MM.1S (cell line): Measurements from ENCODE around the gene CCDC83.
A peak's percentile ranks its signal among the peaks of the same experiment; 100 is the strongest.

Source experiments
- DNase-seq: peaks from one replicate; pipeline ENCODE4 v3.0.0-alpha.2; 2015
- H2AFZ ChIP-seq: fragments of 300-600 bp; sonication (generic); 2 replicates; pipeline ENCODE4 v1.6.0; 2016; ENCODE audit warnings: antibody characterized with exemption, low read length
- H3F3A ChIP-seq: fragments of 300-600 bp; sonication (generic); 2 replicates; pipeline ENCODE4 v1.6.1; 2016; ENCODE audit warnings: mild to moderate bottlenecking, antibody characterized with exemption, low read length, moderate library complexity, mixed read lengths; ENCODE audit not compliant: insufficient read depth
- H3K27ac ChIP-seq: fragments of 300-600 bp; sonication (generic); 2 replicates; pipeline ENCODE4 v1.5.1; 2016; ENCODE audit warnings: mild to moderate bottlenecking, low read length
- H3K27me3 ChIP-seq: fragments of 300-600 bp; sonication (generic); replicated peaks from 2 replicates; pipeline ENCODE4 v1.6.0; 2016; ENCODE audit warnings: low read length; ENCODE audit not compliant: insufficient read depth
- H3K36me3 ChIP-seq: fragments of 300-600 bp; sonication (generic); replicated peaks from 2 replicates; pipeline ENCODE4 v1.6.1; 2016; ENCODE audit warnings: mild to moderate bottlenecking, low read length, mixed read lengths; ENCODE audit not compliant: insufficient read depth
- H3K4me1 ChIP-seq: fragments of 300-600 bp; sonication (generic); 2 replicates; pipeline ENCODE4 v1.6.1; 2016; ENCODE audit warnings: low read length, mixed read lengths
- H3K4me2 ChIP-seq: fragments of 300-600 bp; sonication (generic); 2 replicates; pipeline ENCODE4 v1.6.0; 2016; ENCODE audit warnings: low read depth, low read length
- H3K4me3 ChIP-seq: fragments of 300-600 bp; sonication (generic); 2 replicates; pipeline ENCODE4 v1.5.1; 2016; ENCODE audit warnings: low read length, mixed read lengths
- H3K79me2 ChIP-seq: fragments of 300-600 bp; sonication (generic); 2 replicates; pipeline ENCODE4 v1.6.1; 2016; ENCODE audit warnings: mixed run types, low read length, mixed read lengths
- H3K9ac ChIP-seq: fragments of 300-600 bp; sonication (generic); 2 replicates; pipeline ENCODE4 v1.6.1; 2016; ENCODE audit warnings: low read length, mixed read lengths
- H3K9me2 ChIP-seq: fragments of 300-600 bp; sonication (generic); replicated peaks from 2 replicates; pipeline ENCODE4 v1.6.1; 2016; ENCODE audit warnings: mild to moderate bottlenecking, low read length, mixed read lengths; ENCODE audit not compliant: insufficient read depth
- H3K9me3 ChIP-seq: fragments of 300-600 bp; sonication (generic); replicated peaks from 2 replicates; pipeline ENCODE4 v1.6.1; 2016; ENCODE audit warnings: mild to moderate bottlenecking, low read length, mixed read lengths; ENCODE audit not compliant: insufficient read depth
- H4K20me1 ChIP-seq: fragments of 300-600 bp; sonication (generic); 2 replicates; pipeline ENCODE4 v1.6.1; 2016; ENCODE audit warnings: mild to moderate bottlenecking, low read length, moderate library complexity, mixed read lengths; ENCODE audit not compliant: insufficient read depth
- CTCF ChIP-seq: fragments of 300-600 bp; sonication (generic); IDR thresholded peaks from 2 replicates; pipeline ENCODE4 v1.5.1; 2016; ENCODE audit warnings: antibody characterized with exemption, low read length, mixed read lengths
- EZH2 ChIP-seq: fragments of 300-600 bp; sonication (generic); optimal IDR thresholded peaks from 2 replicates; pipeline ENCODE3; 2017; ENCODE audit warnings: low read depth, mild to moderate bottlenecking, antibody characterized with exemption, low read length, mixed read lengths
- EZH2phosphoT487 ChIP-seq: fragments of 300-600 bp; sonication (generic); IDR thresholded peaks from 2 replicates; pipeline ENCODE4 v1.6.1; 2018; ENCODE audit warnings: antibody characterized with exemption, low read length

The CCDC83 gene

GRCh38 chr11:85810871-85811611, 44.1 kb upstream of the CCDC83 start, which contains the start of gene SYTL2:
Gene SYTL2, minus strand, starts transcription at chr11:85811141. Its CDS starts 53,416 bp downstream, at chr11:85757725.
- H3K27ac ChIP-seq: no peak within 1 kb of the TSS

GRCh38 chr11:85811624-85812023, 43.6 kb upstream of the CCDC83 start:
- Histone ChIP-seq H3K27ac (no peak overlapping the region), H3K79me2 (no peaks in the 10 kb centered on the region), H3K4me2 (peak overlapping the region; percentile 99), H4K20me1 (no peaks in the 10 kb centered on the region), H2AFZ (peak overlapping the region; percentile 96), H3K9ac (peak overlapping the region; percentile 49; the same call in 1 of the 2 replicates), H3K4me3 (peak overlapping the region; percentile 75), H3F3A (no peaks in the 10 kb centered on the region), H3K9me3 (no peaks in the 10 kb centered on the region), H3K9me2 (no peaks in the 10 kb centered on the region), H3K36me3 (no peaks in the 10 kb centered on the region), H3K27me3 (no peaks in the 10 kb centered on the region), H3K4me1 (peaks cover 14% of the 10 kb centered on the region; the same call in 1 of the 2 replicates)
- TF ChIP-seq EZH2phosphoT487 (no peak), CTCF (no peak), EZH2 (no peak)
- DNase-seq: no peak

More at GRCh38 chr11:85810871-85811611, 44.1 kb upstream of the CCDC83 start, which contains the start of gene SYTL2:
- Histone ChIP-seq H4K20me1 (no peaks in the 10 kb centered on the region), H3K79me2 (no peaks in the 10 kb centered on the region), H3K4me1 (peaks cover 14% of the 10 kb centered on the region; the same call in 1 of the 2 replicates), H3K9ac (peak within 1 kb of the TSS; percentile 56; the same call in 1 of the 2 replicates), H3K4me2 (peak within 1 kb of the TSS; percentile 99), H2AFZ (peak within 1 kb of the TSS; percentile 96), H3K9me2 (no peaks in the 10 kb centered on the region), H3K9me3 (no peaks in the 10 kb centered on the region), H3K4me3 (peak within 1 kb of the TSS; percentile 76), H3K27me3 (no peaks in the 10 kb centered on the region), H3K36me3 (no peaks in the 10 kb centered on the region), H3F3A (no peaks in the 10 kb centered on the region)
- TF ChIP-seq CTCF (no peak), EZH2phosphoT487 (no peak), EZH2 (no peak)
- peak; percentile 87 for DNase-seq

- H3K27ac ChIP-seq: no peak overlapping the region
- DNase-seq: no peak
- H3K9ac ChIP-seq: no peak overlapping the region
- no peaks in the 10 kb centered on the region for H3K9me2 ChIP-seq
- H3K4me3 ChIP-seq: no peak overlapping the region
- H3K9me3 ChIP-seq: no peaks in the 10 kb centered on the region
- H4K20me1 ChIP-seq: no peaks in the 10 kb centered on the region
- H3K4me1 ChIP-seq: peaks cover 14% of the 10 kb centered on the region; the same call in 1 of the 2 replicates
- TF ChIP-seq CTCF: no peak
- no peak for TF ChIP-seq EZH2phosphoT487
- no peak for TF ChIP-seq EZH2
- H3K79me2 ChIP-seq: no peaks in the 10 kb centered on the region
- no peaks in the 10 kb centered on the region for H3K36me3 ChIP-seq
- H3K4me2 ChIP-seq: no peak overlapping the region
- H3K27me3 ChIP-seq: no peaks in the 10 kb centered on the region
- H2AFZ ChIP-seq: no peak overlapping the region
- no peaks in the 10 kb centered on the region for H3F3A ChIP-seq
Measured at GRCh38 chr11:85813721-85814120, 41.5 kb upstream of the CCDC83 start.
